Renal cortical epithelial cell (primary cell): Measurements from ENCODE around the gene CMTM4. TPM values are rescaled to one million over a fixed set of nuclear protein-coding genes. Genes with fewer than 3 reads are reported as not detected.
A peak's percentile ranks its signal among the peaks of the same experiment; 100 is the strongest.
"Not testable (repeated sequence)": the region's sequence is repeated elsewhere in the genome, so short reads cannot be mapped to it uniquely, and the experiment has no call there.

Source experiments
- DNase-seq: peaks from one replicate; pipeline ENCODE4 v3.0.0-alpha.2; 2011; ENCODE audit warnings: low read depth
- total RNA-seq: library from RNA; depleted of rRNA; stranded (reverse); fragments of >200 nt; gene quantifications from 2 replicates; pipeline ENCODE4 v1.2.3, GENCODE V29; 2014

The CMTM4 gene
- total RNA-seq, 1 donor from 2014 or later = 112 TPM

DNA sequence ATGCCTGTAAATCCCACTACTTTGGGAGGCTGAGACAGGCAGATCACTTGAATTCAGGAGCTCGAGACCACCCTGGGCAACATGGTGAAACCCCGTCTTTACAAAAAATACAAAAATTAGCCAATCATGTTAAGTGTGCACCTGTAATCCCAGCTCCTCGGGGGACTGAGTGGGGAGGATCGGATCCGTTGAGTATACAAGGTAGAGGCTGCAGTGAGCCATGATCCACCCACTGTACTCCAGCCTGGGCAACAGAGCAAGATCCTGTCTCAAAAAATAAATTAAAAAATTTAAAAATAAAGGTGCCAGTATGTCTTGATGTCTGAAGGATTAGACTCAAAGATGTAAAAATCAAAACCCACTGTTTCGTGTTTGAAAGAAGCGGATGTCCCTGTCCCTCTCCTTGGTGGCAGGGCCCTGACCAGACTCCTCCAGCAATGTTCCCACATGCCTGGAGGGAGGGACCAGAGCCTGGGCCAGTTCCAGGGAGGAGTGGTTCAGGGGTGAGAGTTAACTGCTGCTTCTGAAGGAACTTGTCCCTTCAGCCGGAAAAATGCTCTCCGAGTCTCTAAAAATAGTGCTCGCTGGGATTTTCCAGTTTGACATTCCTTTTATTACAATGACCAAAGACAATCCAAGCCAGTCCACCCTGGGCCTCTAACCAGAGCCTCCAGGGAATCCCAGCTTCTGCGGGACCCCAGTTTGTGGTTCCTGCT lies 9.4 kb upstream of the CMTM4 start:
- peak; percentile 72 for DNase-seq

- no peak for DNase-seq
Measured at GRCh38 chr16:66703406-66704215, 7.1 kb upstream of the CMTM4 start.

DNA sequence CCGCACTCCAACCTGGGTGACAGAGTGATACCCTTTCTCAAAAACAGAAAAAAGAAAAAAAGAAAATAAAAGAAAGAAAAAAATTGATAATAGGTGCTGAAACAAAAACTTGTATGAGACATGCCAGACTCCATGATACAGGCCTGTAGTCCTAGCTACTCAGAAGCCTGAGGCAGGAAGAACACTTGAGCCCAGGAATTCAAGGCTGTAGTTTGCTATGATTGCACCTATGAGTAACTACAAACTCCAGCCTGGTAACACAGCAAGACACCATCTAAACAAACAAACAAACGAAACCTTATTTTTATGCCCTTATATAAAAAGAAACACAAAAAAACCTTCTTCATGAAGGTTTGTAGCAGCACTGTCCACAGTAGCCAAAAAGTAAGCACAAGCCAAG lies 5.0 kb upstream of the CMTM4 start:
- DNase-seq = no peak

GRCh38 chr16:66701026-66701425 lies 4.5 kb upstream of the CMTM4 start:
- DNase-seq = no peak

DNA sequence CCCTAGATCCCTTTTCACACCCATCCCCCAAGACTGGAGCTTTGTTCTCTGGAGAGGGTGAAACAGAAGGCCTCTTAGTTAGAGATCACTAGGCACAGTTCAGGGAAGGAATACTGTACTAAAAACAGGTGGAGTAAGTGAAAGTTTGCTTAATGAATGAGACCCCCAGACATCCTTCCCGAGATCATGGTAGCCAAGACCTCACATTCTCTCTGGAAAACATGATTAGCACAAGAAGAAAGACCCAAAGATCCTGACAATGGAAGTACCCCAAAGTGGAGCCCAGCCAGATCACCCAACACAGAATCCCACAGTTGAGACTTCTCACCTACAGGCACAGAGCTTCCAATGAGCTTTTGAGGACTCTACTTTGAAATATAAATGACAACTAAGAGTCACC lies 3.4 kb upstream of the CMTM4 start:
- no peak for DNase-seq

GRCh38 chr16:66698046-66698445 lies 1.5 kb upstream of the CMTM4 start:
- DNase-seq = no peak

- DNase-seq = no peak
Measured at GRCh38 chr16:66695935-66696668, 441 bp downstream of the CMTM4 start.

DNA sequence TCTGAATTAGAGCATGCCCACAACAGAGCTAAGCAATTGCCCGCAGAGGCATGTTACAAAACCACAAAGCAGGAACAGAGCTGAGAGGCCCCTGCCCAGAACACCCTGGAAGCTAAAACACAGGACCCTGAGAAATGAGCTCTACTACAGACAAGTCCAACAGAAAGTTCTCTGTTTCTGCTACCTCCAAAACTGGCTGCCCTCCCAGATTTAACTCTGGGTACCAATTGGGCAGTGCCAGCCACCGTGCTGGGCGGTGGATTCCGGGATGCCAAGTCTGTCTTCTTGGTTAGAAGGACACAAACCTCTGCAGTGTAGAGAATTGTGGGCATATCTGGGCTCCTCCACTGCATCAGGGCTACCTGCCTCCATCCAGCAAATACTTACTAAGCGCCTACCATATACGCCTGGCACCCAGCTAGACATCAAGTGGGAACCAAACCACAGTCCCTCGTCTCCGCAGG lies 1.0 kb downstream of the CMTM4 start:
- no peak for DNase-seq

DNA sequence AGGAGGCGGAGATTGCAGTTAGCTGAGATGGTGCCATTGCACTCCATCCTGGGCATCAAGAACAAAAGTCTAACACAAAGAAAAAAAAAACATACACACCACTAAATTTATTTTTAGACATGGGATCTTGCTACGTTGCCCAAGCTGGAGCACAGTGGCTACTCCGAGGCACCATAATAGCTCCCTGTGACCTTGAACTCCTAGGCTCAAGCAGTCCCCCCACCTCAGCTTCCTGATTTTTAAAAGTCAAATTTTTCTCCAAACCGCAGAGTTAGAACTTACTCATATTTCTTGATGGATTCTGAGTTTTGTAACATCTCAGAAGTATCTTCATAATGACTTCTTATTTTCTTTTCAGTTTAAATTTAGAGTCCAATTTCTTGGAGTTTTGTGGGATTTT lies 3.4 kb downstream of the CMTM4 start:
- no peak for DNase-seq

DNA sequence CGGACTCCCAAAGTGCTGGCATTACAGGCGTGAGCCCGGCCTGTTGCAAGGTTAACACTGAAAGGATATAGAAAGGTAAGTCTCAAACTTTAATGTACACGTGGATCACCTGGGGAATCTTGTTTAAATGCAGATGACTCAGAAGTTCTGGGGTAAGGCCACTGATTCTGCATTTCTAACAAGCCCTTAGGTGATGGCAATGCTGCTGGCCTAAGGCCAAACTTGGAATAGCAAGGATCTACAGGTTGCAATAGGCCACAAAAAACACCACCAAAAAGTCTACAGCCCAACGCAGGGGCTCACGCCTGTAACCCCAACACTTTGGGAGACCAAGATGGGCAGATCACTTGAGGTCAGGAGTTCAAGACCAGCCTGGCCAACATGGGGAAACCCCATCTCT lies 4.2 kb downstream of the CMTM4 start:
- peak; percentile 86 for DNase-seq

DNA sequence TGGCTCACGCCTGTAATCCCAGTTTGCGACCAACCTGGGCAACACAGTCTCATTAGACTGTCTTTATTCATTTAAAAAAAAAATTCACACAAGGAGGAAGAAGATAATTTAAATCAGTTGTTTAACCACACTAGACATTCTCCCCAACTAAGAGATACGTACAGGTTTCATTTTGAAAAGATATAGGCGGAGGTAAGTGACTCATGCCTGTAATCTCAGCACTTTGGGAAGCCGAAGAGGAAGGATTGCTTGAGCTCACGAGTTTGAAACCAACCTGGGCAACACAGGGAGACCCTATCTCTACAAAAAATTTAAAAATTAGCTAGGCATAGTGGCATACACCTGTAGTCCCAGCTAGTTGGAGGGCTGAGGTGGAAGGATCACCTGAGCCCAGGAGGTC lies 5.3 kb downstream of the CMTM4 start:
- no peak for DNase-seq

DNA sequence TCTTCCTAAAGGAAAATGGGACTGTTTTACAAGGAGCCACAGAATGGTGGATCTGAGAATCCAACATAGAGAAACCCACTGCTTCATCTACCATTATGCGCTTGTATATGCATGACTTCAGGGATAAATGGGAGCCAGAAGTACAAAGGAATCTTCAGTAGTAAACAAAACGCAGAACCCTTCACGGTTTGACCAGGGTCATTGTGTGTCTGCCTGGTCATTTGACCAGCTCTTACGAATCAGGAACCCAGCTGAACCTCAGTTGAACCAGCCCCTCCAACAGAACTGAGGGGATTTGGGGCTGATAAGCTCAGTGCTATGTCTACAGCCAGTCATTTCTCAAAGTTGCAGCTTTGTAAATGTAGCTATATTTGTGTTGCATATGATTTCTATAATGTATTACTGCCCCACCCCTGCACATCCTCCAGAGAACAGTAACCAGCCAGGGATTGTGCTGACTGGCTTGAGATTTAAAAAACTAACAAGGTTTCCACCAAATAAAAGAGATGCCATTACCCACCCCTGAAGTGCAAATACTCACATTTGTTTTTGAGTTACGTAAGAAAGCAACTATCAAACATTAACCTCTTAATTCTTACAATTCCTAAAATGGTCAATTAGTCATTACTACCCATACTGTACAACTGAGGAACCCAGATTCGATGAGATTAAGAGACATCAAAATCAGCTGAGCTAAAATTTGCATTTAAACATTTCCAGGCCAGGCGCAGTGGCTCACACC lies 6.3 kb downstream of the CMTM4 start:
- peak; percentile 87 for DNase-seq

DNA sequence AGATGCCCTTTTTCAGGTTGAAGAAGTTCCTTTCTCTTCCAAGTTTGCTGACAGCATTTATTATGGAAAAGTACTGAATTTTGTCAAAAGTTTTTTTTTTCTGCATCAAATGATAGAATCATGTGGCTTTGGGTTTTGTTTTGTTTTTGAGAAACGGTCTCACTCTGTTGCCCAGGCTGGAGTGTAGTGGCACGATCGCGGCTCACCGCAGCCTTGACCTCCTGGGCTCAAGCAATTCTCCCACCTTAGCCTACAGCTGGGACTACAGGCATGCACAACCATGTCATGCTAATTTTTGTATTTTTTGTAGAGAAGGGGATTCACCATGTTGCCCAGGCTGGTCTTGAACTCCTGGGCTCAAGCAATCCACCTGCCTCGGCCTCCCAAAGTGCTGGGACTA lies 7.3 kb downstream of the CMTM4 start:
- DNase-seq = peak; percentile 84

- DNase-seq = no peak
Measured at GRCh38 chr16:66687906-66688625, 8.5 kb downstream of the CMTM4 start.

DNA sequence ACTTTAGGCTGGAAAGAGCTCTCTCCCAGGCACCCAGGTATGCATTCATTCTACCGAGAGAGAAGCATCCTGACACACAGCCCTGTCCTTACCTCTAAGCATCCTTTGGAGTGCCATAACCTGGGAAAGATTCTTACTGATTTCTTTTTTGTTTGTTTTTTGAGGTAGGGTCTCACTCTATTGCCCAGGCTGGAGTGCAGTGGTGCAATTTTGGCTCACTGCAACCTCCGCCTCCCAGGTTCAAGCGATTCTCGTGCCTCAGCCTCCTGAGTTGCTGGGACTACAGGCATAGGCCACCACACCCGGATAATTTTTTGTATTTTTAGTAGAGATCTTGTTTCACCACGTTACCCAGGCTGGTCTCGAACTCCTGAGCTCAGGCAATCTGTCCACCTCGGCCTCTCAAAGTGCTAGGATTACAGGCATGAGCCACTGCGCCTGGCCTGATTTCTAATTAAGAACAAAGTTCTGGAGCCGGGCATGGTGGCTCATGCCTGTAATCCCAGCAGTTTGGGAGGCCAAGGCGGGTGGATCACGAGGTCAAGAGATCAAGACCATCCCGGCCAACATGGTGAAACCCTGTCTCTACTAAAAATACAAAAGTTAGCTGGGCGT lies 10.9 kb downstream of the CMTM4 start:
- not testable (repeated sequence) for DNase-seq

DNA sequence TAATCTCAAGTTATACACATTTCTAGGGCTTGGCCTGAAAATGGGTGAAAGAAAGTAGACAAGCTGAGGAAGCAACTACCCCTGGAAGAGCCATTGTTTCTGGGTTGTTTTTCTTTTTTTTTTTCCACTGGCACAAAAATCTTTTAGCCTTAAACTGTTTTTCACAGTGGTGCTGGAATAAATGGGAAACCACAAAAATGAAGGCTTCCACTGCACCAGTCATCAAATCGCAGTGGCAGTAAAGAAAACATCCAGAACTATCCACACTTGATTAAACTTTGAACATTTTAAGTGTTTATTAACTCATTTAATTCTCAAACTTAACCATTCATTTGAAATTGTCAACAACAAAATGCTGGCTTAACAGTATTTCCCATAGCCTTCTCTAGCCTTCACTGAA lies 14.3 kb downstream of the CMTM4 start:
- DNase-seq = peak; percentile 96

GRCh38 chr16:66681676-66682075 lies 14.9 kb downstream of the CMTM4 start:
- no peak for DNase-seq

- DNase-seq = no peak
Measured at GRCh38 chr16:66678337-66678736, 18.2 kb downstream of the CMTM4 start.

- no peak for DNase-seq
Measured at GRCh38 chr16:66677836-66678235, 18.7 kb downstream of the CMTM4 start.

GRCh38 chr16:66677179-66677578 lies 19.4 kb downstream of the CMTM4 start:
- no peak for DNase-seq

- no peak for DNase-seq
Measured at GRCh38 chr16:66676599-66676998, 19.9 kb downstream of the CMTM4 start.
